HepG2 (cell line): ENCODE measurements around the gene SLC10A1. TPM values are rescaled to one million over a fixed set of nuclear protein-coding genes. Genes with fewer than 3 reads are reported as not detected.

Source experiments
- DPF2 ChIP-seq: sonication (generic); formaldehyde crosslinking; IDR thresholded peaks from 2 replicates; pipeline ENCODE4 v1.4.0; 2020; ENCODE audit warnings: mild to moderate bottlenecking, low read depth, missing genetic modification reagents, borderline replicate concordance
- ELF4 ChIP-seq: sonication (generic); formaldehyde crosslinking; IDR thresholded peaks from 2 replicates; pipeline ENCODE4 v1.5.0; 2020; ENCODE audit warnings: missing genetic modification reagents, mild to moderate bottlenecking, moderate library complexity, borderline replicate concordance
- HNF4A ChIP-seq: sonication (generic); formaldehyde crosslinking; IDR thresholded peaks from 2 replicates; pipeline ENCODE4 v1.4.0; 2020; ENCODE audit warnings: missing genetic modification reagents
- HOXA5 ChIP-seq: sonication (generic); formaldehyde crosslinking; IDR thresholded peaks from 2 replicates; pipeline ENCODE4 v1.4.0; 2020; ENCODE audit warnings: missing genetic modification reagents
- MIER2 ChIP-seq: IDR thresholded peaks from 2 replicates; pipeline ENCODE4 v1.6.1; 2016; ENCODE audit warnings: missing biosample characterization, missing genetic modification reagents
- NKX3-1 ChIP-seq: sonication (generic); formaldehyde crosslinking; IDR thresholded peaks from 2 replicates; pipeline ENCODE4 v1.5.0; 2020; ENCODE audit warnings: missing genetic modification reagents
- NR1H2 ChIP-seq: sonication (generic); formaldehyde crosslinking; IDR thresholded peaks from 2 replicates; pipeline ENCODE4 v1.8.1; 2022; ENCODE audit warnings: low read depth, missing genetic modification reagents, borderline replicate concordance
- NR2F6 ChIP-seq, 2 experiments: IDR thresholded peaks; 2 replicates each; pipeline ENCODE4 v1.6.1; 2016; ENCODE audit warnings: antibody characterized with exemption in 1 of 2, mild to moderate bottlenecking in 1 of 2
- REL ChIP-seq: sonication (generic); formaldehyde crosslinking; conservative IDR thresholded peaks from 2 replicates; pipeline ENCODE4 v1.8.0; 2022; ENCODE audit warnings: mild to moderate bottlenecking, missing genetic modification reagents, moderate library complexity
- RNF2 ChIP-seq: fragments of 450-650 bp; conservative IDR thresholded peaks from 2 replicates; pipeline ENCODE4 v1.6.1; 2016; ENCODE audit warnings: low read depth
- RXRA ChIP-seq: sonication (generic); formaldehyde crosslinking; IDR thresholded peaks from 2 replicates; pipeline ENCODE4 v1.5.1; 2020; ENCODE audit warnings: missing genetic modification reagents
- SALL2 ChIP-seq: sonication (generic); formaldehyde crosslinking; IDR thresholded peaks from 2 replicates; pipeline ENCODE4 v1.8.1; 2023; ENCODE audit warnings: mild to moderate bottlenecking, missing genetic modification reagents, inconsistent platforms
- TOPORS ChIP-seq: sonication (generic); formaldehyde crosslinking; IDR thresholded peaks from 2 replicates; pipeline ENCODE4 v1.8.0; 2023; ENCODE audit warnings: mild to moderate bottlenecking, missing genetic modification reagents
- ZBTB21 ChIP-seq: sonication (generic); formaldehyde crosslinking; IDR thresholded peaks from 2 replicates; pipeline ENCODE4 v1.4.0; 2020; ENCODE audit warnings: missing genetic modification reagents
- ZFP41 ChIP-seq: sonication (generic); formaldehyde crosslinking; IDR thresholded peaks from 2 replicates; pipeline ENCODE4 v1.4.0; 2020; ENCODE audit warnings: mild to moderate bottlenecking, missing genetic modification reagents, borderline replicate concordance
- ZNF451 ChIP-seq: sonication (generic); formaldehyde crosslinking; IDR thresholded peaks from 2 replicates; pipeline ENCODE4 v1.5.0; 2020; ENCODE audit warnings: mild to moderate bottlenecking, missing genetic modification reagents
- ZNF562 ChIP-seq: sonication (generic); formaldehyde crosslinking; IDR thresholded peaks from 2 replicates; pipeline ENCODE4 v1.8.0; 2022; ENCODE audit warnings: missing genetic modification reagents, borderline replicate concordance
- ZNF772 ChIP-seq: sonication (generic); formaldehyde crosslinking; IDR thresholded peaks from 2 replicates; pipeline ENCODE4 v1.5.0; 2020; ENCODE audit warnings: mild to moderate bottlenecking, missing genetic modification reagents
- ZNF850 ChIP-seq: sonication (generic); formaldehyde crosslinking; conservative IDR thresholded peaks from 2 replicates; pipeline ENCODE4 v1.9.0; 2021; ENCODE audit warnings: mild to moderate bottlenecking, missing genetic modification reagents
- ZSCAN25 ChIP-seq: sonication (generic); formaldehyde crosslinking; IDR thresholded peaks from 2 replicates; pipeline ENCODE4 v1.8.0; 2022; ENCODE audit warnings: mild to moderate bottlenecking, missing genetic modification reagents
- polyA plus RNA-seq, 8 experiments: library from polyadenylated mRNA; depleted of rRNA in 3 of 8; stranded (reverse) in 7 of 8; unstranded in 1 of 8; fragments of >200 nt; fragmentation: Illumina TruSeq in 4 of 8; extraction: Trizol in 4 of 8; gene quantifications; 2 replicates each; pipeline versions ENCODE4 v1.2.1 to v1.2.3, GENCODE V29; 2011 to 2016; ENCODE audit warnings: low read depth in 4 of 8, missing spikeins in 1 of 8, mixed read lengths in 1 of 8; ENCODE audit not compliant: insufficient read depth in 1 of 8
- total RNA-seq, 5 experiments: library from RNA; depleted of rRNA; stranded (reverse); fragments of >200 nt; fragmentation: Illumina TruSeq; extraction: Trizol; gene quantifications; 2 replicates each; pipeline ENCODE4 v1.2.3, GENCODE V29; 2016; ENCODE audit warnings: low read depth in 1 of 5
- TF ChIP-seq, protein P1 (sequence below): sonication (generic); formaldehyde crosslinking; IDR thresholded peaks from 2 replicates; pipeline ENCODE4 v1.4.0; 2020; ENCODE audit warnings: mild to moderate bottlenecking, missing genetic modification reagents
- TF ChIP-seq, protein P2 (sequence below): IDR thresholded peaks from 2 replicates; pipeline ENCODE4 v1.6.1; 2016; ENCODE audit warnings: mild to moderate bottlenecking
- TF ChIP-seq, protein P3 (sequence below): sonication (generic); formaldehyde crosslinking; IDR thresholded peaks from 2 replicates; pipeline ENCODE4 v1.5.0; 2020; ENCODE audit warnings: mild to moderate bottlenecking, missing genetic modification reagents
- TF ChIP-seq, protein P4 (sequence below): sonication (generic); formaldehyde crosslinking; IDR thresholded peaks from 2 replicates; pipeline ENCODE4 v1.4.0; 2020; ENCODE audit warnings: missing genetic modification reagents

SLC10A1 gene
- total and polyA plus RNA-seq, 2 of the 13 experiments (the other 11 are each of a cell fraction or from before 2014, with no cell fraction given): 0.17 TPM; not detected in 1

DNA sequence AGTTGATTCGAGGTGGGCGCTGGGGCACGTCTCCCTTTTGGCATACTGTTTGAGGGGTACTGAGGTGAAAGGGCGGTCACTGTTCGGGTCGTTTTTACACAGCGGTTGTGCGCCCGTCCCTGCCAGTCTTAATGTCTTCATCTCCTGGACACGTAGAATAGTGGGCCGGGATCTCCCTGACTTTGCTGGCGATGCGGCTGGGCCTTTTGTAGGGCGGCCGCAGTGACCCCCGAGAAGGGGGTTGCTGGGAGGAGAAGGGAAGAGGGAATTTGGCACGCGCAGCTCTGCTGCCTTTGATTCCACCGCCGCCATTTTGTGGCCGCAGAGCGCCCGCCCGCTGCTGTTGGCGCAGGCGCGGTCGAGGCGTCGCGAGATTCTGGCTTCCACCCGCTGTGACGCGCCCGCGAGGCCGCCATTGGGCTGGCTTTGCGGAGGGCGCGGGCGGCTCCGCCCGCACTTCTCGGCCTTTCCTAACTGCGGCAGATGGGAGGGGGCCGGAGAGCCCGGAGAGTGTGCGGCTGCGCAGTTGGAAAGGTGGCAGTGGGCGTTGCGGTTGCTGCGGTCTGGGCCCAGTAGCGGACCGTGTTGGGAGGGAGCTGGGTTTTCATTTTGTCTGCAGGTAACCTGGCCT, 29.6 kb downstream of the SLC10A1 start (continued):
- TF ChIP-seq, protein P1, sequence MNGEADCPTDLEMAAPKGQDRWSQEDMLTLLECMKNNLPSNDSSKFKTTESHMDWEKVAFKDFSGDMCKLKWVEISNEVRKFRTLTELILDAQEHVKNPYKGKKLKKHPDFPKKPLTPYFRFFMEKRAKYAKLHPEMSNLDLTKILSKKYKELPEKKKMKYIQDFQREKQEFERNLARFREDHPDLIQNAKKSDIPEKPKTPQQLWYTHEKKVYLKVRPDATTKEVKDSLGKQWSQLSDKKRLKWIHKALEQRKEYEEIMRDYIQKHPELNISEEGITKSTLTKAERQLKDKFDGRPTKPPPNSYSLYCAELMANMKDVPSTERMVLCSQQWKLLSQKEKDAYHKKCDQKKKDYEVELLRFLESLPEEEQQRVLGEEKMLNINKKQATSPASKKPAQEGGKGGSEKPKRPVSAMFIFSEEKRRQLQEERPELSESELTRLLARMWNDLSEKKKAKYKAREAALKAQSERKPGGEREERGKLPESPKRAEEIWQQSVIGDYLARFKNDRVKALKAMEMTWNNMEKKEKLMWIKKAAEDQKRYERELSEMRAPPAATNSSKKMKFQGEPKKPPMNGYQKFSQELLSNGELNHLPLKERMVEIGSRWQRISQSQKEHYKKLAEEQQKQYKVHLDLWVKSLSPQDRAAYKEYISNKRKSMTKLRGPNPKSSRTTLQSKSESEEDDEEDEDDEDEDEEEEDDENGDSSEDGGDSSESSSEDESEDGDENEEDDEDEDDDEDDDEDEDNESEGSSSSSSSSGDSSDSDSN (CRISPR knock-in tag): no peak; the same call in none of the 2 replicates
- TF ChIP-seq ZNF772 (CRISPR knock-in tag): no peak; the same call in 1 of the 2 replicates
- no peak for TF ChIP-seq SALL2 (CRISPR knock-in tag)
- TF ChIP-seq RNF2: no peak
- no peak for TF ChIP-seq ZSCAN25
- no peak; the same call in 1 of the 2 replicates for TF ChIP-seq RXRA (CRISPR knock-in tag)
- TF ChIP-seq ZNF850: no peak
- no peak for TF ChIP-seq HOXA5 (CRISPR knock-in tag)
- TF ChIP-seq ELF4 (CRISPR knock-in tag): no peak
- TF ChIP-seq ZNF451 (CRISPR knock-in tag): no peak
- TF ChIP-seq REL: no peak
- no peak for TF ChIP-seq HNF4A
- no peak for TF ChIP-seq NR1H2 (CRISPR knock-in tag)
- TF ChIP-seq, protein P2, sequence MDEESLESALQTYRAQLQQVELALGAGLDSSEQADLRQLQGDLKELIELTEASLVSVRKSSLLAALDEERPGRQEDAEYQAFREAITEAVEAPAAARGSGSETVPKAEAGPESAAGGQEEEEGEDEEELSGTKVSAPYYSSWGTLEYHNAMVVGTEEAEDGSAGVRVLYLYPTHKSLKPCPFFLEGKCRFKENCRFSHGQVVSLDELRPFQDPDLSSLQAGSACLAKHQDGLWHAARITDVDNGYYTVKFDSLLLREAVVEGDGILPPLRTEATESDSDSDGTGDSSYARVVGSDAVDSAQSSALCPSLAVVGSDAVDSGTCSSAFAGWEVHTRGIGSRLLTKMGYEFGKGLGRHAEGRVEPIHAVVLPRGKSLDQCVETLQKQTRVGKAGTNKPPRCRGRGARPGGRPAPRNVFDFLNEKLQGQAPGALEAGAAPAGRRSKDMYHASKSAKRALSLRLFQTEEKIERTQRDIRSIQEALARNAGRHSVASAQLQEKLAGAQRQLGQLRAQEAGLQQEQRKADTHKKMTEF (CRISPR knock-in tag): no peak; the same call in 1 of the 2 replicates
- TF ChIP-seq ZFP41: 0 out of 2 replicates have a peak, but pooled peaks have one; percentile 11
- no peak for TF ChIP-seq ZNF562 (CRISPR knock-in tag)
- no peak for TF ChIP-seq MIER2
- no peak for TF ChIP-seq NR2F6 (IDR thresholded peaks at IDR 0.05)
- no peak; the same call in 1 of the 2 replicates for TF ChIP-seq NR2F6 (CRISPR knock-in tag; IDR thresholded peaks at IDR 0.05)
- TF ChIP-seq, protein P3, sequence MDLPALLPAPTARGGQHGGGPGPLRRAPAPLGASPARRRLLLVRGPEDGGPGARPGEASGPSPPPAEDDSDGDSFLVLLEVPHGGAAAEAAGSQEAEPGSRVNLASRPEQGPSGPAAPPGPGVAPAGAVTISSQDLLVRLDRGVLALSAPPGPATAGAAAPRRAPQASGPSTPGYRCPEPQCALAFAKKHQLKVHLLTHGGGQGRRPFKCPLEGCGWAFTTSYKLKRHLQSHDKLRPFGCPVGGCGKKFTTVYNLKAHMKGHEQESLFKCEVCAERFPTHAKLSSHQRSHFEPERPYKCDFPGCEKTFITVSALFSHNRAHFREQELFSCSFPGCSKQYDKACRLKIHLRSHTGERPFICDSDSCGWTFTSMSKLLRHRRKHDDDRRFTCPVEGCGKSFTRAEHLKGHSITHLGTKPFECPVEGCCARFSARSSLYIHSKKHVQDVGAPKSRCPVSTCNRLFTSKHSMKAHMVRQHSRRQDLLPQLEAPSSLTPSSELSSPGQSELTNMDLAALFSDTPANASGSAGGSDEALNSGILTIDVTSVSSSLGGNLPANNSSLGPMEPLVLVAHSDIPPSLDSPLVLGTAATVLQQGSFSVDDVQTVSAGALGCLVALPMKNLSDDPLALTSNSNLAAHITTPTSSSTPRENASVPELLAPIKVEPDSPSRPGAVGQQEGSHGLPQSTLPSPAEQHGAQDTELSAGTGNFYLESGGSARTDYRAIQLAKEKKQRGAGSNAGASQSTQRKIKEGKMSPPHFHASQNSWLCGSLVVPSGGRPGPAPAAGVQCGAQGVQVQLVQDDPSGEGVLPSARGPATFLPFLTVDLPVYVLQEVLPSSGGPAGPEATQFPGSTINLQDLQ (CRISPR knock-in tag): no peak; the same call in 1 of the 2 replicates
- TF ChIP-seq, protein P4, sequence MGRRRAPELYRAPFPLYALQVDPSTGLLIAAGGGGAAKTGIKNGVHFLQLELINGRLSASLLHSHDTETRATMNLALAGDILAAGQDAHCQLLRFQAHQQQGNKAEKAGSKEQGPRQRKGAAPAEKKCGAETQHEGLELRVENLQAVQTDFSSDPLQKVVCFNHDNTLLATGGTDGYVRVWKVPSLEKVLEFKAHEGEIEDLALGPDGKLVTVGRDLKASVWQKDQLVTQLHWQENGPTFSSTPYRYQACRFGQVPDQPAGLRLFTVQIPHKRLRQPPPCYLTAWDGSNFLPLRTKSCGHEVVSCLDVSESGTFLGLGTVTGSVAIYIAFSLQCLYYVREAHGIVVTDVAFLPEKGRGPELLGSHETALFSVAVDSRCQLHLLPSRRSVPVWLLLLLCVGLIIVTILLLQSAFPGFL (CRISPR knock-in tag): no peak
- TF ChIP-seq NKX3-1 (CRISPR knock-in tag): no peak
- no peak; the same call in 1 of the 2 replicates for TF ChIP-seq TOPORS (CRISPR knock-in tag)
- TF ChIP-seq ZBTB21 (CRISPR knock-in tag): no peak
- TF ChIP-seq DPF2: no peak
